Measurements from ENCODE around the gene MRGPRD. TPM values are rescaled to one million over a fixed set of nuclear protein-coding genes. Genes with fewer than 3 reads are reported as not detected.

The MRGPRD gene
- total RNA-seq, 2 experiments from 2014 or later: not detected

- H3K36me3 Mint-ChIP-seq (ENCODE audit: low read depth): peaks cover 5% of the 10 kb centered on the region
Measured at GRCh38 chr11:68990995-68991780, 10.4 kb upstream of the MRGPRD start.

GRCh38 chr11:68989936-68990606 lies 9.3 kb upstream of the MRGPRD start:
- CTCF ChIA-PET: no interaction called here
- H3K9me3 Mint-ChIP-seq: peaks cover 7% of the 10 kb centered on the region
- TF ChIP-seq, protein P1, sequence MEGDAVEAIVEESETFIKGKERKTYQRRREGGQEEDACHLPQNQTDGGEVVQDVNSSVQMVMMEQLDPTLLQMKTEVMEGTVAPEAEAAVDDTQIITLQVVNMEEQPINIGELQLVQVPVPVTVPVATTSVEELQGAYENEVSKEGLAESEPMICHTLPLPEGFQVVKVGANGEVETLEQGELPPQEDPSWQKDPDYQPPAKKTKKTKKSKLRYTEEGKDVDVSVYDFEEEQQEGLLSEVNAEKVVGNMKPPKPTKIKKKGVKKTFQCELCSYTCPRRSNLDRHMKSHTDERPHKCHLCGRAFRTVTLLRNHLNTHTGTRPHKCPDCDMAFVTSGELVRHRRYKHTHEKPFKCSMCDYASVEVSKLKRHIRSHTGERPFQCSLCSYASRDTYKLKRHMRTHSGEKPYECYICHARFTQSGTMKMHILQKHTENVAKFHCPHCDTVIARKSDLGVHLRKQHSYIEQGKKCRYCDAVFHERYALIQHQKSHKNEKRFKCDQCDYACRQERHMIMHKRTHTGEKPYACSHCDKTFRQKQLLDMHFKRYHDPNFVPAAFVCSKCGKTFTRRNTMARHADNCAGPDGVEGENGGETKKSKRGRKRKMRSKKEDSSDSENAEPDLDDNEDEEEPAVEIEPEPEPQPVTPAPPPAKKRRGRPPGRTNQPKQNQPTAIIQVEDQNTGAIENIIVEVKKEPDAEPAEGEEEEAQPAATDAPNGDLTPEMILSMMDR (IDR thresholded peaks at IDR 0.05): no peak
- DNase-seq: peak; percentile 21
- peak; percentile 37 for ATAC-seq
- intact Hi-C loops (cut with micrococcal nuclease): no loop called here
- no peaks in the 10 kb centered on the region for H3K4me1 Mint-ChIP-seq (ENCODE audit: low read depth)
- H3K27me3 Mint-ChIP-seq: peaks cover 14% of the 10 kb centered on the region
- no peak overlapping the region for H3K27ac Mint-ChIP-seq
- POLR2A ChIA-PET: interaction anchor here (0.5 kb wide), 1 partner anchor 1303 kb away, joined by 4 read pairs; no protein-coding TSS in a partner anchor
- H3K36me3 Mint-ChIP-seq (ENCODE audit: low read depth): peaks cover 5% of the 10 kb centered on the region
- H3K4me3 Mint-ChIP-seq: no peak overlapping the region

More at GRCh38 chr11:68990995-68991780, 10.4 kb upstream of the MRGPRD start:
- DNase-seq: no peak
- Mint-ChIP-seq H3K4me3 (no peak overlapping the region), H3K27ac (no peak overlapping the region), H3K9me3 (peaks cover 7% of the 10 kb centered on the region), H3K4me1 (ENCODE audit: low read depth) (no peaks in the 10 kb centered on the region), H3K27me3 (peaks cover 14% of the 10 kb centered on the region)
- TF ChIP-seq, protein P1 (IDR thresholded peaks at IDR 0.05): no peak
- ATAC-seq: no peak
- ChIA-PET POLR2A (no interaction called here), CTCF (no interaction called here)
- intact Hi-C loops (cut with micrococcal nuclease): no loop called here

DNA sequence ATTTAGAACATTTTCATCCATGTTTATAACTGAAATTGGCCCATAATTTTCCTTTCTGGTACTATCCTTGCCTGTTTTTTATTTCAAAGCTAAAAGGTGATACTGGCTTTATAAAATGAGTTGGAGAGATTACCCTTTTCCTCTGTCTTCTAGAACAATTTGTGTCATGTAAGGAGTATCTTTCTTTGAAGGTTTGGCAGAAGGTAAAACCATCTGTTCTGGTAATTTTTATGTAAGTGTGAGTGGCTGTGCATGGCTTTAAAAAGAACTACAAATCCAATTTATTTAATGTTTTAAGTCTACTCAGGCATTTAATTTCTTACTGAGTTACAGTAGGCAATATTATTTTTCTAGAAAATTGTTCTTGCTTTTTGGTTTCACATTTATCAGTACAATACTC lies 7.7 kb upstream of the MRGPRD start:
- Mint-ChIP-seq H3K4me3 (no peak overlapping the region), H3K27ac (no peak overlapping the region), H3K9me3 (peaks cover 7% of the 10 kb centered on the region), H3K36me3 (ENCODE audit: low read depth) (peaks cover 5% of the 10 kb centered on the region), H3K27me3 (peaks cover 10% of the 10 kb centered on the region), H3K4me1 (ENCODE audit: low read depth) (no peaks in the 10 kb centered on the region)
- POLR2A ChIA-PET: no interaction called here
- CTCF ChIA-PET: no interaction called here
- TF ChIP-seq, protein P1 (IDR thresholded peaks at IDR 0.05): no peak
- no peak for DNase-seq
- intact Hi-C loops (cut with micrococcal nuclease): no loop called here
- ATAC-seq: no peak

DNA sequence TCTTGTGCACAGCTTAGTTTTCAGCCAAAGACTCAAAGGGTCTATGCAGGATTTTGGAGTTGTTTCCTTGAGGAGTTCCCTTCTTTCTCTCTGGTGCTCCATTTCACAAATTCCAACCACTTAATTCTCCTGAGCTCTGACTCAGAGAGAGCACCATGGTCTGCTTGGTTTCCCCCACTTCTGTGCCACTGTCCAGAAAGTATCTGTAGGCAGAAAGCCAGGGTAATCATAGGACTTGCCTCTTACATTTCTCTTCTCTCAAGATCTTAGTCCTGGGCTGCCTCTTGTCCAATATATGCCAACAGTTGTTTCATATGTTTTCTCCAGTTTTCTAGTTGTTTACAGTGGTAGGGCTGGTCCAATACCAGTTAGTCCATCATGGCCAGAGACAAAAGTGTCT lies 6.4 kb upstream of the MRGPRD start:
- DNase-seq: no peak
- no peaks in the 10 kb centered on the region for H3K4me1 Mint-ChIP-seq (ENCODE audit: low read depth)
- TF ChIP-seq, protein P1 (IDR thresholded peaks at IDR 0.05): no peak
- no peak for ATAC-seq
- intact Hi-C loops (cut with micrococcal nuclease): no loop called here
- ChIA-PET CTCF (no interaction called here), POLR2A (no interaction called here)
- peaks cover 7% of the 10 kb centered on the region for H3K9me3 Mint-ChIP-seq
- peaks cover 7% of the 10 kb centered on the region for H3K27me3 Mint-ChIP-seq
- H3K36me3 Mint-ChIP-seq (ENCODE audit: low read depth): peaks cover 5% of the 10 kb centered on the region
- H3K4me3 Mint-ChIP-seq: no peak overlapping the region
- H3K27ac Mint-ChIP-seq: no peak overlapping the region

DNA sequence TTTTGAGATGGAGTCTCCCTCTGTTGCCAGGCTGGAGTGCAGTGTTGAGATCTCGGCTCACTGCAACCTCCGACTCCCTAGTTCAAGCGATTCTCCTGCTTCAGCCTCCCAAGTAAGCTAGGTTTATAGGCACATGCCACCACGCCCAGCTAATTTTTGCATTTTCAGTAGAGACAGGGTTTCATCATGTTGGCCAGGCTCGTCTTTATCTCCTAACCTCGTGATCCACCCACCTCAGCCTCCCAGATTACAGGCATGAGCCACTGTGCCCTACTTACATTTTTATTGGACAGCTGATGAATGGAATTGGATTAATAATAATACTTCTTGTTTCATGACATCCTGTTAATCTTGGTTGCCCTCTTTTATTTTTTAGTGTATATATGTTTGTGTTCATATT lies 3.0 kb upstream of the MRGPRD start:
- DNase-seq (no peak), ATAC-seq (no peak)
- Mint-ChIP-seq H3K9me3 (peaks cover 7% of the 10 kb centered on the region), H3K27ac (no peak overlapping the region), H3K36me3 (ENCODE audit: low read depth) (peaks cover 5% of the 10 kb centered on the region), H3K27me3 (peaks cover 5% of the 10 kb centered on the region), H3K4me3 (no peak overlapping the region), H3K4me1 (ENCODE audit: low read depth) (no peaks in the 10 kb centered on the region)
- CTCF ChIA-PET: no interaction called here
- TF ChIP-seq, protein P1 (IDR thresholded peaks at IDR 0.05): no peak
- POLR2A ChIA-PET: no interaction called here
- intact Hi-C loops (cut with micrococcal nuclease): no loop called here

Data from activated CD8-positive, alpha-beta T cell treated with anti-CD3 and anti-CD28 coated beads for 36 hours (primary cell).